ENCODE results near the gene IRGQ. TPM values are rescaled to one million over a fixed set of nuclear protein-coding genes. Genes with fewer than 3 reads are reported as not detected.
"Not testable (repeated sequence)": the region's sequence is repeated elsewhere in the genome, so short reads cannot be mapped to it uniquely, and the experiment has no call there.

Gene IRGQ
- total RNA-seq, 2 experiments from 2014 or later, result 28.9 to 29.8 TPM

GRCh38 chr19:43636121-43636683 is 40.3 kb upstream of the IRGQ start:
- DNase-seq, result no peak
- Histone ChIP-seq H3K27me3 (ENCODE audit: control insufficient read depth in 1 of 2, insufficient read depth in 2 of 2, low read length in 2 of 2) (peaks cover 11 to 27% of the 10 kb centered on the region in 2 experiments), H3K9me3 (ENCODE audit: control insufficient read depth in 1 of 2, insufficient read depth in 1 of 2, low read length in 2 of 2) (peaks cover 0 to 4% of the 10 kb centered on the region in 2 experiments), H3K4me3 (ENCODE audit: low read length) (no peak overlapping the region), H3K27ac (ENCODE audit: low read depth in 1 of 2, low read length in 2 of 2) (no peak overlapping the region), H3K4me1 (ENCODE audit: insufficient read depth, low read length) (peaks cover 18% of the 10 kb centered on the region), H3K36me3 (ENCODE audit: insufficient read depth, low read length) (no peaks in the 10 kb centered on the region)
- Mint-ChIP-seq H3K4me1 (ENCODE audit: low read depth) (peaks cover 13% of the 10 kb centered on the region), H3K36me3 (ENCODE audit: low read depth) (no peaks in the 10 kb centered on the region), H3K4me3 (no peak overlapping the region), H3K9me3 (no peaks in the 10 kb centered on the region), H3K27me3 (peaks cover 38% of the 10 kb centered on the region), H3K27ac (no peak overlapping the region)
- intact Hi-C loops (cut with DNase I, micrococcal nuclease), result no loop called here
- CTCF ChIA-PET, result no interaction called here
- no peak for ATAC-seq (ENCODE audit: poor library complexity)
- TF ChIP-seq CTCF (IDR thresholded peaks at IDR 0.05), result no peak
- POLR2A ChIA-PET, result no interaction called here

GRCh38 chr19:43635561-43635940 is 39.6 kb upstream of the IRGQ start:
- H3K27ac Mint-ChIP-seq; POLR2A ChIA-PET; H3K36me3 Mint-ChIP-seq (ENCODE audit: low read depth); H3K4me3 Mint-ChIP-seq; H3K36me3 ChIP-seq (ENCODE audit: insufficient read depth, low read length); intact Hi-C loops (cut with DNase I, micrococcal nuclease); H3K27ac ChIP-seq (ENCODE audit: low read depth in 1 of 2, low read length in 2 of 2); DNase-seq; CTCF ChIA-PET; H3K4me3 ChIP-seq (ENCODE audit: low read length); H3K9me3 Mint-ChIP-seq; ATAC-seq (ENCODE audit: poor library complexity); H3K9me3 ChIP-seq (ENCODE audit: control insufficient read depth in 1 of 2, insufficient read depth in 1 of 2, low read length in 2 of 2): not testable (repeated sequence)
- Mint-ChIP-seq H3K27me3 (peaks cover 37% of the 10 kb centered on the region), H3K4me1 (ENCODE audit: low read depth) (peaks cover 11% of the 10 kb centered on the region)
- Histone ChIP-seq H3K4me1 (ENCODE audit: insufficient read depth, low read length) (peaks cover 17% of the 10 kb centered on the region), H3K27me3 (ENCODE audit: control insufficient read depth in 1 of 2, insufficient read depth in 2 of 2, low read length in 2 of 2) (peaks cover 11 to 27% of the 10 kb centered on the region in 2 experiments)

GRCh38 chr19:43634872-43635560 is 39.1 kb upstream of the IRGQ start:
- no peaks in the 10 kb centered on the region for H3K9me3 ChIP-seq (ENCODE audit: control insufficient read depth in 1 of 2, insufficient read depth in 1 of 2, low read length in 2 of 2)
- DNase-seq, result no peak
- CTCF ChIA-PET, result no interaction called here
- POLR2A ChIA-PET, result no interaction called here
- peaks cover 37% of the 10 kb centered on the region for H3K27me3 Mint-ChIP-seq
- no peaks in the 10 kb centered on the region for H3K36me3 ChIP-seq (ENCODE audit: insufficient read depth, low read length)
- peaks cover 12% of the 10 kb centered on the region for H3K4me1 ChIP-seq (ENCODE audit: insufficient read depth, low read length)
- intact Hi-C loops (cut with DNase I, micrococcal nuclease), result loop anchor here in 1 of 2 experiments (5.0 kb wide), 1 partner anchor 77 kb away; no protein-coding TSS in a partner anchor
- ATAC-seq (ENCODE audit: poor library complexity), result no peak
- no peak overlapping the region for H3K4me3 Mint-ChIP-seq
- peaks cover 11 to 27% of the 10 kb centered on the region in 2 experiments for H3K27me3 ChIP-seq (ENCODE audit: control insufficient read depth in 1 of 2, insufficient read depth in 2 of 2, low read length in 2 of 2)
- H3K36me3 Mint-ChIP-seq (ENCODE audit: low read depth), result no peaks in the 10 kb centered on the region
- no peak overlapping the region for H3K27ac Mint-ChIP-seq
- no peak overlapping the region for H3K27ac ChIP-seq (ENCODE audit: low read depth in 1 of 2, low read length in 2 of 2)
- no peak for TF ChIP-seq CTCF (IDR thresholded peaks at IDR 0.05)
- peaks cover 9% of the 10 kb centered on the region for H3K4me1 Mint-ChIP-seq (ENCODE audit: low read depth)
- H3K9me3 Mint-ChIP-seq, result no peaks in the 10 kb centered on the region
- no peak overlapping the region for H3K4me3 ChIP-seq (ENCODE audit: low read length)

Measured in CD4-positive, alpha-beta T cell (primary cell).